Urinary bladder (tissue), 4 donors: Measurements from ENCODE around the gene ADAM12. TPM values are rescaled to one million over a fixed set of nuclear protein-coding genes. Genes with fewer than 3 reads are reported as not detected.
A peak's percentile ranks its signal among the peaks of the same experiment; 100 is the strongest.

Source experiments
- DNase-seq: peaks from one replicate; pipeline ENCODE4 v3.0.0-alpha.2; 2015; ENCODE audit errors: extremely low spot score
- H3K27ac ChIP-seq: one replicate; pipeline ENCODE4 v1.5.1; 2013; ENCODE audit warnings: low read depth, mild to moderate bottlenecking, moderate library complexity
- H3K36me3 ChIP-seq: one replicate; pipeline ENCODE4 v1.6.1; 2013; ENCODE audit warnings: mild to moderate bottlenecking, moderate library complexity; ENCODE audit not compliant: insufficient read depth
- H3K4me1 ChIP-seq: one replicate; pipeline ENCODE4 v1.6.1; 2013; ENCODE audit warnings: mild to moderate bottlenecking, moderate library complexity; ENCODE audit not compliant: insufficient read depth
- H3K4me3 ChIP-seq: one replicate; pipeline ENCODE4 v1.5.1; 2013; ENCODE audit warnings: low read depth, low read length
- WGBS: extraction: QIAGEN DNeasy Blood & Tissue Kit; methylation state at CpG from one replicate; pipeline ENCODE4 v1.1.7; 2013; 5-methylcytosine and 5-hydroxymethylcytosine counted together
- polyA plus RNA-seq: library from polyadenylated mRNA; stranded (reverse); fragments of 200-250 nt; gene quantifications from one replicate; pipeline ENCODE4 v1.2.3, GENCODE V29; 2013
- total RNA-seq: library from RNA; depleted of rRNA; stranded (reverse); fragments of >200 nt; gene quantifications from one replicate; pipeline ENCODE4 v1.2.3, GENCODE V29; 2014
- donor health status: healthy with polysubstance abuse.
- donor health status: healthy.

ADAM12 gene
- total RNA-seq = 95.0 TPM
- polyA plus RNA-seq = 2.1 TPM

- no peak for DNase-seq
- Histone ChIP-seq H3K4me3 (peak within 1 kb of the TSS; percentile 60), H3K4me1 (no peaks in the 10 kb centered on the region), H3K27ac (no peak within 1 kb of the TSS), H3K36me3 (no peaks in the 10 kb centered on the region)
- WGBS = 8% methylated on average over 127 of the region's 127 CpGs
These were observed at the start of gene ADAM12 for GRCh38 chr10:126387931-126388911. ADAM12 (minus strand) TSS chr10:126388477; CDS start chr10:126388145, 332 bp downstream.

GRCh38 chr10:126437635-126438406 is 49.5 kb upstream of the ADAM12 start:
- no peaks in the 10 kb centered on the region for H3K4me1 ChIP-seq
- no peaks in the 10 kb centered on the region for H3K36me3 ChIP-seq
- 84% methylated on average over 2 of the region's 2 CpGs for WGBS
- no peak overlapping the region for H3K4me3 ChIP-seq
- DNase-seq = no peak
- H3K27ac ChIP-seq = no peak overlapping the region

GRCh38 chr10:126434235-126434634 is 46.0 kb upstream of the ADAM12 start:
- DNase-seq = no peak
- no peaks in the 10 kb centered on the region for H3K36me3 ChIP-seq
- WGBS = 68% methylated on average over 5 of the region's 5 CpGs
- H3K4me1 ChIP-seq = no peaks in the 10 kb centered on the region
- H3K4me3 ChIP-seq = no peak overlapping the region
- H3K27ac ChIP-seq = no peak overlapping the region

- H3K36me3 ChIP-seq = no peaks in the 10 kb centered on the region
- no peak for DNase-seq
These were observed 45.1 kb upstream of the ADAM12 start for GRCh38 chr10:126433351-126433750.

GRCh38 chr10:126432507-126432906 is 44.2 kb upstream of the ADAM12 start:
- Histone ChIP-seq H3K36me3 (no peaks in the 10 kb centered on the region), H3K4me3 (no peak overlapping the region), H3K4me1 (no peaks in the 10 kb centered on the region), H3K27ac (no peak overlapping the region)
- DNase-seq = no peak
- 87% methylated on average over 7 of the region's 7 CpGs for WGBS

More at GRCh38 chr10:126433351-126433750, 45.1 kb upstream of the ADAM12 start:
- 87% methylated on average over 5 of the region's 5 CpGs for WGBS
- H3K4me3 ChIP-seq = no peak overlapping the region
- no peak overlapping the region for H3K27ac ChIP-seq
- H3K4me1 ChIP-seq = no peaks in the 10 kb centered on the region

GRCh38 chr10:126431816-126432215 is 43.5 kb upstream of the ADAM12 start:
- no peaks in the 10 kb centered on the region for H3K4me1 ChIP-seq
- no peak overlapping the region for H3K4me3 ChIP-seq
- no peak for DNase-seq
- no peak overlapping the region for H3K27ac ChIP-seq
- H3K36me3 ChIP-seq = no peaks in the 10 kb centered on the region
- WGBS = 88% methylated on average over 2 of the region's 2 CpGs

GRCh38 chr10:126430512-126430911 is 42.2 kb upstream of the ADAM12 start:
- WGBS = 87% methylated on average over 2 of the region's 2 CpGs

GRCh38 chr10:126429275-126429674 is 41.0 kb upstream of the ADAM12 start:
- Histone ChIP-seq H3K4me1 (no peaks in the 10 kb centered on the region), H3K4me3 (no peak overlapping the region), H3K36me3 (no peaks in the 10 kb centered on the region), H3K27ac (no peak overlapping the region)
- no peak for DNase-seq
- 93% methylated on average over 4 of the region's 4 CpGs for WGBS

More at GRCh38 chr10:126430512-126430911, 42.2 kb upstream of the ADAM12 start:
- no peaks in the 10 kb centered on the region for H3K36me3 ChIP-seq
- H3K27ac ChIP-seq = no peak overlapping the region
- no peaks in the 10 kb centered on the region for H3K4me1 ChIP-seq
- no peak overlapping the region for H3K4me3 ChIP-seq
- DNase-seq = no peak

GRCh38 chr10:126425489-126426065 is 37.3 kb upstream of the ADAM12 start:
- no peak overlapping the region for H3K4me3 ChIP-seq
- 57% methylated on average over 8 of the region's 8 CpGs for WGBS
- no peaks in the 10 kb centered on the region for H3K36me3 ChIP-seq
- DNase-seq = no peak
- no peaks in the 10 kb centered on the region for H3K4me1 ChIP-seq
- H3K27ac ChIP-seq = no peak overlapping the region

GRCh38 chr10:126425032-126425431 is 36.8 kb upstream of the ADAM12 start:
- DNase-seq = no peak
- Histone ChIP-seq H3K36me3 (no peaks in the 10 kb centered on the region), H3K4me3 (no peak overlapping the region), H3K27ac (no peak overlapping the region), H3K4me1 (no peaks in the 10 kb centered on the region)
- WGBS = 82% methylated on average over 5 of the region's 5 CpGs

GRCh38 chr10:126423732-126424491 is 35.6 kb upstream of the ADAM12 start:
- WGBS = 95% methylated on average over 6 of the region's 6 CpGs
- DNase-seq = no peak
- H3K4me3 ChIP-seq = no peak overlapping the region
- H3K27ac ChIP-seq = no peak overlapping the region
- H3K4me1 ChIP-seq = no peaks in the 10 kb centered on the region
- no peaks in the 10 kb centered on the region for H3K36me3 ChIP-seq

GRCh38 chr10:126422567-126422966 is 34.3 kb upstream of the ADAM12 start:
- 79% methylated on average over 1 of the region's 1 CpG for WGBS
- H3K36me3 ChIP-seq = no peaks in the 10 kb centered on the region
- no peak overlapping the region for H3K27ac ChIP-seq
- no peak for DNase-seq
- no peaks in the 10 kb centered on the region for H3K4me1 ChIP-seq
- no peak overlapping the region for H3K4me3 ChIP-seq

- no peaks in the 10 kb centered on the region for H3K36me3 ChIP-seq
- WGBS = 66% methylated on average over 10 of the region's 10 CpGs
These were observed 33.5 kb upstream of the ADAM12 start for GRCh38 chr10:126421756-126422256.

More at GRCh38 chr10:126421756-126422256, 33.5 kb upstream of the ADAM12 start:
- Histone ChIP-seq H3K4me1 (no peaks in the 10 kb centered on the region), H3K4me3 (no peak overlapping the region), H3K27ac (no peak overlapping the region)
- DNase-seq = no peak
